Choroid plexus epithelial cell (primary cell): Measurements from ENCODE around the gene FSTL5.
A peak's percentile ranks its signal among the peaks of the same experiment; 100 is the strongest.

Experiments used
- DNase-seq: peaks from one replicate; pipeline ENCODE4 v3.0.0-alpha.2; 2010; ENCODE audit warnings: low read depth
- H3K4me3 ChIP-seq: 2 replicates; pipeline ENCODE4 v1.5.1; 2011; ENCODE audit warnings: low read depth, mild to moderate bottlenecking, control low read depth, low read length, moderate library complexity
- CTCF ChIP-seq: conservative IDR thresholded peaks from 2 replicates; pipeline ENCODE4 v1.5.1; 2011; ENCODE audit warnings: low read depth, mild to moderate bottlenecking, control low read depth, inconsistent platforms, low read length, moderate library complexity

Gene FSTL5

DNA sequence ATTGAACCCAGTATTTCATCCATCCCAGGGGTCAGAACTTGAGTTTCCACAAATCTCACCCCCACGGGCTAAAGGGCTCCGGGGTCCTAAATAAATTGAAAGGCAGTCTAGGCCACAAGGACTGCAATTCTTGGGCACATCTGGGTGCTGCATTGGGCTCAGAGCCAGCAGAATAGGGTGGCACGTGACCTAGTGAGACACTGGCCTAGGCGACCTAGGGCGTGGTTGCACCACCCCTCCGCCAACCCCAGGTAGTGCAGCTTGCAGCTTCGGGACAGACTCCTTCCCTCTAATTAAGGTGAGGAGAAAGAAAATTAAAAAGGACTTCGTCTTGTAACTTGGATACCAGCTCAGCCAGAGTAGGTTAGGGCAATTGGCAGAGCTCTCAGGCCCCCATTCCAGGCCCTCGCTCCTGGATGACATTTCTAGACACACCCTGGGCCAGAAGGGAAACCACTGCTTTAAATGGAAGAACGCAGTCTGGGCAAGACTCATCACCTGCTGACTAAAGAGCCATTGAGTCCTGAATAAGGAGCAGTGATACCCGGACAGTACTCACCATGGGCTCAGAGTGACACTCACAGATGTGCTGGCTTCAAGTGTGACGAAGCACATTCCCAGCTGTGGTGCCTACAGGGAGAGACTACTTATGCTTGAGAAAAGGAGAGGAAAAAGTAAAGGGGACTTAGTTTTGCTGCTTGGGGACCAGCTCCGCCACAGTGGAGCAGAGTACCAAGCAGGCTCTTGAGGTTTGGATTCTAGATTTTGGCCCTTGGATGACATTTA is 735.4 kb downstream of the FSTL5 start:
- no peak overlapping the region for H3K4me3 ChIP-seq
- no peak for DNase-seq
- no peak for TF ChIP-seq CTCF

DNA sequence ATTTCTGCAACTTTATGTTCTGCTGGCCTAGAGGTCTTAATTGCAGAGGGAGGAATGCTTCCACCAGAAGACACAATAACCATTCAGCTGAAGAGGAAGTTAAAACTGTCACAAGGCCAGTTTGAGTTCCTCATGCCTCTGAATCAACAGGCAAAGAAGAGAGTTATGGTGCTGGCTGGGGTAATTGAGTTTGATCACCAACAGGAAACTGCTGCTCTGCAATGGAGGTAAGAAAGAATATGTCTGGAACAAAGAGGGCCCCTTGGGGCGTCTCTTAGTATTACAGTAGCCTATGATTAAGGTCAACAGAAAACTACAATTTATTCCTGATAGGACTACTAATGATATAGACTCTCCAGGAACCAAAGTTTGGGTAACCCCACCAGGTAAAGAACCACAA is 744.0 kb downstream of the FSTL5 start:
- DNase-seq: peak; percentile 25
- peak; percentile 35 for TF ChIP-seq CTCF
- no peak overlapping the region for H3K4me3 ChIP-seq

DNA sequence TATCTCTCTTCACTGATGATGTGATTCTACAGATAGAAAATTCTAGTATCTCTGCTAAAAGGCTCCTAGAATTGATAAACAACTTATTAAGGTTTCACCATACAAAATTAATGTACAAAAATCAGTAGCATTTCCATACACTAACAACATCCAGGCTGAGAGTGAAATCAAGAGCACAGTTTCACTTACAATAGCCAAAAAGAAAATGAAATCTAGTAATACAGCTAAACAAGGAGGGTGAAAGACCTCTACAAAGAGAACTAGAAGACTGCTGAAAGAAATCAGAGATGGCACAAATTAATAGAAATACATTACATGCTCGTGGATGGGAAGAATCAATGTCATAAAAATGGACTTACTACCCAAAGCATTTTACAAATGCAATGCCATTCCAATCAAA is 751.9 kb downstream of the FSTL5 start:
- H3K4me3 ChIP-seq: no peak overlapping the region
- no peak for TF ChIP-seq CTCF
- no peak for DNase-seq

- H3K4me3 ChIP-seq: no peak overlapping the region
- peak; percentile 30 for DNase-seq
- TF ChIP-seq CTCF: no peak
These were observed 759.3 kb downstream of the FSTL5 start for GRCh38 chr4:161404346-161405110.

DNA sequence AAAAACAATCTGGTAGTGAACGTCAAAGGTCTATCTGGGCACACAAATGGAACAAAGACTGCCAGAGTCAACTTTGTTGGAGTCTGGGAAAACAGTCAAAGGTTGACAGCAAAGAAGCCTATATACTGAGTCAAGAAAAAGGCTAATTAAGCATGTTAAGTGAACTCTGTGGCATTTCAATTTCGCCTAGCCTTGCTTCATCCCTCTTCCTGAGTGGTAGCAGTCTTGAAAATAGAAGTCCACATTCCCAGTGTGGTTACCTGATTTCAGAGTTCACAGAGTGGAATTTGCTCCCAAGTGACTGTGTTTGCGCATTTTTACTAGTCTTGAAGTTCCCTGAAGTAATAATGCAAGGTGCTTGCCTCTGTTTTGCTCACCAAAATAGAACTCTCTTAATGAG is 760.0 kb downstream of the FSTL5 start:
- DNase-seq: no peak
- H3K4me3 ChIP-seq: no peak overlapping the region
- no peak for TF ChIP-seq CTCF

GRCh38 chr4:161393602-161394001 is 770.2 kb downstream of the FSTL5 start:
- no peak for TF ChIP-seq CTCF
- DNase-seq: no peak
- no peak overlapping the region for H3K4me3 ChIP-seq
